HEK293T (cell line): ENCODE data around the gene ARFRP1.

Source experiments
- ARNT ChIP-seq: fragments of 450-650 bp; IDR thresholded peaks from 2 replicates; pipeline ENCODE4 v1.6.1; 2017; ENCODE audit warnings: mild to moderate bottlenecking
- BHLHE40 ChIP-seq: fragments of 450-650 bp; IDR thresholded peaks from 2 replicates; pipeline ENCODE4 v1.6.1; 2016; ENCODE audit warnings: mild to moderate bottlenecking, moderate library complexity, borderline replicate concordance
- CTBP1 ChIP-seq: fragments of 450-650 bp; IDR thresholded peaks from 2 replicates; pipeline ENCODE4 v1.6.1; 2016; ENCODE audit warnings: borderline replicate concordance
- ELF4 ChIP-seq: fragments of 450-650 bp; IDR thresholded peaks from 2 replicates; pipeline ENCODE4 v1.6.1; 2017; ENCODE audit warnings: antibody characterized with exemption
- FOXM1 ChIP-seq: fragments of 450-650 bp; IDR thresholded peaks from 2 replicates; pipeline ENCODE4 v1.6.1; 2017; ENCODE audit warnings: mild to moderate bottlenecking, borderline replicate concordance
- HDGF ChIP-seq: fragments of 450-650 bp; IDR thresholded peaks from 2 replicates; pipeline ENCODE4 v1.6.1; 2017; ENCODE audit warnings: antibody characterized with exemption, borderline replicate concordance
- L3MBTL2 ChIP-seq: fragments of 450-650 bp; conservative IDR thresholded peaks from 2 replicates; pipeline ENCODE4 v1.6.1; 2016; ENCODE audit warnings: mild to moderate bottlenecking
- NFRKB ChIP-seq: fragments of 450-650 bp; IDR thresholded peaks from 2 replicates; pipeline ENCODE4 v1.6.1; 2016; ENCODE audit warnings: mild to moderate bottlenecking, moderate library complexity
- PKNOX1 ChIP-seq: fragments of 450-650 bp; IDR thresholded peaks from 2 replicates; pipeline ENCODE4 v1.6.1; 2016
- SP1 ChIP-seq: fragments of 450-650 bp; IDR thresholded peaks from 2 replicates; pipeline ENCODE4 v1.6.1; 2017
- SUZ12 ChIP-seq: fragments of 450-650 bp; IDR thresholded peaks from 2 replicates; pipeline ENCODE4 v1.6.1; 2016; ENCODE audit warnings: mild to moderate bottlenecking
- TARDBP ChIP-seq: fragments of 450-650 bp; IDR thresholded peaks from 2 replicates; pipeline ENCODE4 v1.6.1; 2016
- ZNF384 ChIP-seq: fragments of 450-650 bp; IDR thresholded peaks from 2 replicates; pipeline ENCODE4 v1.6.1; 2016

GRCh38 chr20:63705232-63706026 lies 2.3 kb downstream of the ARFRP1 start:
- TF ChIP-seq PKNOX1 = no peak
- TF ChIP-seq FOXM1 = no peak
- no peak for TF ChIP-seq BHLHE40
- TF ChIP-seq SUZ12 = no peak
- no peak for TF ChIP-seq NFRKB
- TF ChIP-seq TARDBP = no peak
- no peak for TF ChIP-seq SP1
- TF ChIP-seq ARNT = no peak
- no peak for TF ChIP-seq ELF4
- no peak for TF ChIP-seq ZNF384
- no peak for TF ChIP-seq L3MBTL2
- no peak for TF ChIP-seq CTBP1
- TF ChIP-seq HDGF = no peak
